ENCODE data around the gene AQP6. TPM values are rescaled to one million over a fixed set of nuclear protein-coding genes. Genes with fewer than 3 reads are reported as not detected.

AQP6 gene
- total RNA-seq, result not detected in 2 replicates

GRCh38 chr12:49972641-49973360, at the start of gene AQP6:
Gene AQP6, plus strand, starts transcription at chr12:49972947. Its CDS starts 227 bp downstream, at chr12:49973174.
- no peak for DNase-seq (ENCODE audit: extremely low read depth, low read depth, low spot score)

GRCh38 chr12:49923035-49923644, 49.6 kb upstream of the AQP6 start:
- DNase-seq (ENCODE audit: extremely low read depth, low read depth, low spot score), result no peak

GRCh38 chr12:49923880-49924556, 48.7 kb upstream of the AQP6 start:
- DNase-seq (ENCODE audit: extremely low read depth, low read depth, low spot score), result no peak

- DNase-seq (ENCODE audit: extremely low read depth, low read depth, low spot score), result no peak
These were observed 48.0 kb upstream of the AQP6 start for GRCh38 chr12:49924628-49925246.

- DNase-seq (ENCODE audit: extremely low read depth, low read depth, low spot score), result no peak
These were observed 47.1 kb upstream of the AQP6 start for GRCh38 chr12:49925433-49926204.

GRCh38 chr12:49928471-49928870, 44.3 kb upstream of the AQP6 start:
- DNase-seq (ENCODE audit: extremely low read depth, low read depth, low spot score), result no peak

GRCh38 chr12:49929581-49929980, 43.2 kb upstream of the AQP6 start:
- DNase-seq (ENCODE audit: extremely low read depth, low read depth, low spot score), result no peak

GRCh38 chr12:49930515-49931288, 42.0 kb upstream of the AQP6 start:
- DNase-seq (ENCODE audit: extremely low read depth, low read depth, low spot score), result no peak

- DNase-seq (ENCODE audit: extremely low read depth, low read depth, low spot score), result no peak
These were observed 40.7 kb upstream of the AQP6 start for GRCh38 chr12:49932023-49932422.

- no peak for DNase-seq (ENCODE audit: extremely low read depth, low read depth, low spot score)
These were observed 40.1 kb upstream of the AQP6 start for GRCh38 chr12:49932533-49933130.

GRCh38 chr12:49933796-49934195, 39.0 kb upstream of the AQP6 start:
- DNase-seq (ENCODE audit: extremely low read depth, low read depth, low spot score), result no peak

- no peak for DNase-seq (ENCODE audit: extremely low read depth, low read depth, low spot score)
These were observed 38.2 kb upstream of the AQP6 start for GRCh38 chr12:49934505-49934904.

GRCh38 chr12:49936925-49937324, 35.8 kb upstream of the AQP6 start:
- DNase-seq (ENCODE audit: extremely low read depth, low read depth, low spot score), result no peak

GRCh38 chr12:49937639-49938300, 35.0 kb upstream of the AQP6 start:
- no peak for DNase-seq (ENCODE audit: extremely low read depth, low read depth, low spot score)

- no peak for DNase-seq (ENCODE audit: extremely low read depth, low read depth, low spot score)
These were observed 33.4 kb upstream of the AQP6 start for GRCh38 chr12:49939307-49939706.

GRCh38 chr12:49939707-49940106, 33.0 kb upstream of the AQP6 start:
- DNase-seq (ENCODE audit: extremely low read depth, low read depth, low spot score), result no peak

- DNase-seq (ENCODE audit: extremely low read depth, low read depth, low spot score), result no peak
These were observed 30.9 kb upstream of the AQP6 start for GRCh38 chr12:49941556-49942511.

GRCh38 chr12:49942512-49942893, 30.2 kb upstream of the AQP6 start:
- DNase-seq (ENCODE audit: extremely low read depth, low read depth, low spot score), result no peak
